Left lobe of liver (tissue), 2 donors: ENCODE data around the gene METAP1. TPM values are rescaled to one million over a fixed set of nuclear protein-coding genes. Genes with fewer than 3 reads are reported as not detected.
"Not testable (repeated sequence)": the region's sequence is repeated elsewhere in the genome, so short reads cannot be mapped to it uniquely, and the experiment has no call there.

Experiments
- ATAC-seq: fragments of 200-7000 bp; cut with Tn5 transposase; one replicate; pipeline ENCODE4 v1.9.1; 2020; ENCODE audit warnings: mild to moderate bottlenecking, moderate library complexity
- DNase-seq: peaks from one replicate; pipeline ENCODE4 v3.0.0-alpha.2; 2020; ENCODE audit warnings: low spot score
- total RNA-seq: library from RNA; stranded (reverse); gene quantifications from one replicate; pipeline ENCODE4 v1.2.1, GENCODE V29; 2021
- donor health status: DM: no; HTN: no; CAD: no; lungs with moderate emphysema.
- donor health status: DM: no; HTN: yes; CAD: no.

METAP1 gene
- total RNA-seq, 1 donor from 2014 or later = 14.6 TPM

DNA sequence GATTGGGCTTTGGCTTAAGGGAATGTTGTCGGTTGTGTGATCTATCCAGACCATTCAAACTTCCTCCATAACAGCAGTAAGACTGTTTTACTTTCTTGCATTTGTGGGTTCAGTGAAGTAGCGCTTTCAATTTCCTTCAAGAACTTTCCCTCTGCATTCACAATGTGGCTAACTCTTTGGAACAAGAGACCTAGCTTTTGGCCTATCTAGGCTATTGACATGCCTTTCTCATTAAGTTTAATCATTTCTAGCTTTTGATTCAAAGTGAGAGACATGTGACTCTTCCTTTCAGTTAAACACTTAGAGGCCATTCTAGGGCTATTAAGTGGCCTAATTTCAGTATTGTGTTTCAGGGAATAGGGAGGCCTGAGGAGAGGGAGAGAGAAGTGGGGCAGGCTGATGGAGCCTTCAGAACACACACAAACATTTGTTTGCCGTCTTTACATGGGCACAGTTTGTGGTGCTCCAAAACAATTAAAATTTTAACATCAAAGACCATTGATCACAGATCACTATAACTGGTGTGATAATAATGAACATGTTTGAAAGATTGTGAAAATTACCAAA is 59.0 kb downstream of the METAP1 start:
- ATAC-seq (no peak), DNase-seq (no peak)

DNA sequence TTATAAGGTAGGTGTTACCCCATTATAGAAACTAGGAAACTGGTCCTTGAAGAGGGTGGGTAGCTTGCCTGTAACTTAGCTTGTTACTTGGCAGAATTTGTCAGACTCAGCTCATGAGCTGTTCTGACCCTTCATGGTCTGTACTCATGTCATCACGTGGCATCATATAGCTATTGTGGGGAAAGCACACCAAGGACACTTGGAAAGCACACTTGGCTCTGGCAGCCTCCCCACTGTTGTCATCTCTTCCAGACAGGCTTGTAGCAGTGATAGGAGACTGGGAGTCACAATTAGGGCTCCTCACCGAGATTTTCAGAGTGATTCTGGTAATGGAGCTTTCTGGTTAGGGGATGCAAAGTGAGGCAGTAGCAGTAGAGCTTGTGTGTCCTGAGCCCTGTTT is 62.7 kb downstream of the METAP1 start:
- no peak for ATAC-seq
- no peak for DNase-seq

DNA sequence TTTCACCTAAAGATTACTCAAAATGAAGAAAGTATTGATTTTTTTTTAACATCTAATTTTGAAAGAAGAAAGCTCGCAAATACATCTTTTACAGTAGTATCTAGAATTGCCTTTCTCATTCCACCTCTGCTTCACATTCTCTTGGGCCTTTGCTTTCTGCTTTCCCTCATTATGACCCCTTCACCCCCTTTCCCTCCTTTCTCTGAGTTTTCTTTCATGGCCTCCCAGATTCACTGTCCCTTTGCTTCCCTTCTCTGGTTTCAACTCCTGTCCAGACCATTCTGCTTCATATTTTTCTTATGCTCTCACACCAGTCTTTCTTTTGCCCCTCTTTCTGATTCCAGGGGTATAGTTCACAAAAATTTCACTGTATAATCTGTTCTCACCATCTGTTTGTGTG is 64.0 kb downstream of the METAP1 start:
- ATAC-seq = no peak
- no peak for DNase-seq

DNA sequence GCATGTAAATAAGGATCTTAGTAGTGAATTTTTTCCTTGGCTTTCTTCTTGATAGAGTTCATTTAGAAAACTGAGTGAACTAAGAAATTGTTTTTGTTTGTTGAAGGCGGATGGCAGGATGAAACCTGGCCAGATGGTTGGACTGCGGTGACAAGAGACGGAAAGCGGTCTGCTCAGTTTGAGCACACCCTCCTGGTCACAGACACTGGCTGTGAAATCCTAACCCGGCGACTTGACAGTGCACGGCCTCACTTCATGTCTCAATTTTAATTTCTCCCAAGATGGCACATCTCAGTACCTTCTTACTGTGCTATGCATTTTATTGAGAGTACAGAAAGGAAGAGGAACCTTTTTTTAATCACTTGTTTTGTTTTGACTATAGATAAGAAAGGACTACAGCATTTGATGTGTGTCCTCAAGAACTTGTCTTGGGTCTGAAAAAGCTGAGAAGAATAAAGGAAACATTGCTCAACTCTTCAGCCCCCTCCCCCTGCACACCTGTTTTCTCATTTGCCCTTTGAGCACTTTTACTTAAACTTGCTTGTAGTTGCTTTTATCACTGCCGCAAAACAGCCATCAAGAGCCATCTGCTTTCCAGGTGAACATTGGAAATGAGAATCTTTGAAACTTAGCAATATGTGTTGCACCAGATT is 65.7 kb downstream of the METAP1 start:
- DNase-seq (no peak), ATAC-seq (no peak)

DNA sequence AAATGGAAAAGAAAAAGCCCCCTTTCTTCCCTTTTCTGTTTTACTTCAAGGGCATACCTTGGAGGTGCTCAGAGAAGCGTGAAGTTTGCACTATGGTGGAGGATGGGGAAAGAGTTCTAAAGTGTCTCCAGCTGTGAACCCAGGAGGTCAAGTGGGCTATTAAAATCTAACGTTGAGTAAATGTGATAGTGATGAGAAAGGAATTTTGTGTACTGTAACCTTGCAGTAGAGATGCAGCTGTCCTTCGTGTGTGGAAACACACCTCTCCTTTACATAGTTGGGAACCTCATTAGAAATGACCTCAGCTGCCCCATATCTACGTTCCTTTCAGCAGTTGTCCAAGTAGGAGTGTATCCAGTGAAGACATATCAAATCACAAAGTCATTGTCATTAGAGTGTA is 66.6 kb downstream of the METAP1 start:
- DNase-seq (no peak), ATAC-seq (no peak)

DNA sequence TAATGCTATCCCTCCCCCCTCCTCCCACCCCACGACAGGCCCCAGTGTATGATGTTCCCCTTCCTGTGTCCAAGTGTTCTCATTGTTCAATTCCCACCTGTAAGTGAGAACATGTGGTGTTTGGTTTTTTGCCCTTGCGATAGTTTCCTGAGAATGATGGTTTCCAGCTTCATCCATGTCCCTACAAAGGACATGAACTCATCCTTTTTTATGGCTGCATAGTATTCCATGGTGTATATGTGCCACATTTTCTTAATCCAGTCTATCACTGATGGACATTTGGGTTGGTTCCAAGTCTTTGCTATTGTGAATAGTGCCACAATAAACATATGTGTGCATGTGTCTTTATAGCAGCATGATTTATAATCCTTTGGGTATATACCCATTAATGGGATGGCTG is 70.0 kb downstream of the METAP1 start:
- not testable (repeated sequence) for DNase-seq, ATAC-seq

DNA sequence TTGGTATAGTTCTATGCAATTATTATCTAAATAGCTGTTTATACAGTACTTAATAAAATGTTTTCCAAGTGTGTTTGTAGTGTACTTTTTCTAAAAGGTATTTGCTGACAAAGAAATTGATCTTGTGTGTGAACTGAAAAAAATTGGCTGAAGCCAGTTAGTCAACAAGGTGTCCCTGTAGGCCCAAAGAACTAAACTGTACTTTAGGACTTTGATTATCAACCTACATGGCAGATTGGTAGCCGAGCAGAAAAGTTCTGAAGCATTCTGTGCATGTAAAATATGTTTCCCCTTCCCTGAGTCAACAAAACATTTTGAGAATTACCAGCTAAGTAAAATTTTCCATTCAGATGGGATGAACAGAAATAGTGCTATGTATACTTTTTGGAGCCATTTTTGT is 72.1 kb downstream of the METAP1 start:
- ATAC-seq (peak; percentile 83), DNase-seq (no peak)

DNA sequence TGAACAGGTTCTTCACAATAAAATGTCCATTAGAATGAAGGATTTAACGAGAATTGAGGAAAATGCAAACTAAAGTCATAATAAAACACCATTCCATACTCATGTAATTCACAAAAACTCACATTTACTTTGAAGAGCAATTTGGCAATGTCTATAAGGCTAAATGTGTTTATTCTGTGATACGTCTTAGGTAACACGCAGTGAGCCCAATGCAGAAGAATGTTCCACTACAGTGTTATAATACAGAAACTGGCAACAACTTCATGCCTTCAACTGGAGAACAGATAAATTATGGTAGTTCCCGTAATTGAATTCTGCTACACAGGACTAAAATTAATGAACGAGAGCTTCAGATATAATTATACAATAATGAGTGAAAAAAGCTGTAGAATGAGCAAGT is 75.6 kb downstream of the METAP1 start:
- DNase-seq = no peak
- ATAC-seq = no peak

DNA sequence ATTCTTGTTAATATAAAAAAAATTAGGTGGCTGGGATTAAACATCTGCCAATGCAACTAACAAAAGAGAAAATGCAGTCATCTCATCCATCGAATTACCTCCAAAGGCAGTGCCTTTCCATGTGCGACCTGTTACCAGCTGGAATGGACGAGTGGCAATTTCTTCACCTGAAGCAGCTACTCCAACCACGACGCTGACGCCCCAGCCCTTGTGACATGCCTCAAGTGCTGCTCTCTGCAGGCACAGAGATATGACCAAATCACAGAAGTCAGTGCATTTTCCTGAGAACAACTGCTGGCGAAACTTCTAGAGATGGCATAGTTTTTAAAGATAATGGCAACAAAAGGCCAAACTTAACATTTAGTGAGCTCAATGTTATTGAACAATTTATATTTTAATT is 79.3 kb downstream of the METAP1 start:
- DNase-seq (no peak), ATAC-seq (peak; percentile 6)

DNA sequence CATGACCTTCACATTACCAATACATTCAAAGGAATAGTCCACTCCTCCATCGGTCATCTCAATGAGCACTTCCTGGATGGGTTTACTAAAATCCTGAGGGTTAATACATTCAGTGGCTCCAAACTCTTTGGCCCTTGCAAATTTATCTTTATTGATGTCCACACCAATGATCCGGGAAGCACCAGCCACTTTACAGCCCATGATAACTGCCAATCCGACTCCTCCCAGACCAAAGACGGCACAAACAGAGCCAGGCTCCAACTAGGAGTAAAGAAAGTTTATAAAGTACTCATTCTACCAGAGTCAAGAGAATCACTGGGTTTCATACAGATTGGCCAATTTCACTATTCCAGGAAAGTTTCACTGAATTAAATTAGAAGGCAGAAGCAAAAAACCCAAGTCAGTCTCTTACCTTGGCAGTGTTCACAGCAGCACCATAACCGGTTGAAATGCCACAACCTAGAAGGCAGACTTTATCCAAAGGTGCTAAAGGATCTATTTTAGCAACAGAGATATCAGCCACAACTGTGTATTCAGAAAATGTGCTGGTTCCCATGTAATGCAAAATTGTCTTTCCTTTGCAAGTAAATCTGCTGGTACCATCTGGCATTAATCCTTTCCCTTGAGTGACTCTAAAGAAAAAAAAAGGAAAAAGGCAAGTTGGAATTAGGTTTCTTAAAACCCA is 80.9 kb downstream of the METAP1 start:
- DNase-seq (no peak), ATAC-seq (no peak)

DNA sequence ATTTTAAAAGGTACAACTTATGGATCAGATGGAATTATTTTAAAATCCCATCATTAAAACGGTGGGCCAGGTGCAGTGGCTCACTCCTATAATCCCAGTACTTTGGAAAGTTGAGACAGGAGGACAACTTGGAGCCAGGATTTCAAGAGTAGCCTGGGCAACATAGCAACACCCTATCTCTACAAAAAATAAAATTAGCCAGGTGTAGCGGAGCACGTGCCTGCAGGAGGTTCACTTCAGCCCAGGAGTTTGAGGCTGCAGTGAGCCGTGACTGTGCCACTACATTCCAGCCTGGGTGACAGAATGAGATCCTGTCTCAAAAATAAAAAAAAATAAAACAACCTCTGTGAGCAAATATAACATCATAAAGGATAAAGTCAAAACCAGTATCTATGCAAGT is 81.7 kb downstream of the METAP1 start:
- no peak for DNase-seq
- no peak for ATAC-seq

DNA sequence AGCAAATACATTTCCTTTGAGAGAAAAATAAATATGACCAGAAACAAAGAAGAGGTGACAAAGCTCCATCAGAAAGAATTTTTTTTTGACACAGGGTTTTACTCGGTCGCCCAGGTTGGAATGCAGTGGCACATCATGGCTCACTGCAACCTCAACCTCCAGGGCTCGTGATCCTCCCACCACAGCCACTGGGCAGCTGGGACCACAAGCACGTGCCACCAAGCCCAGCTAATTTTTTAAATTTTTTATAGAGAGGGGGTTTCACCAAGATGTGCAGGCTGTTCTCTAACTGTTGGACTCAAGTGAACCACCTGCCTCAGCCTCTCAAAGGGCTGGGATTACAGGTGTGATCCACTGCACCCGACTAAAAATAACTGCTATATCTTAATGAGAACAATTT is 82.8 kb downstream of the METAP1 start:
- ATAC-seq = no peak
- no peak for DNase-seq

DNA sequence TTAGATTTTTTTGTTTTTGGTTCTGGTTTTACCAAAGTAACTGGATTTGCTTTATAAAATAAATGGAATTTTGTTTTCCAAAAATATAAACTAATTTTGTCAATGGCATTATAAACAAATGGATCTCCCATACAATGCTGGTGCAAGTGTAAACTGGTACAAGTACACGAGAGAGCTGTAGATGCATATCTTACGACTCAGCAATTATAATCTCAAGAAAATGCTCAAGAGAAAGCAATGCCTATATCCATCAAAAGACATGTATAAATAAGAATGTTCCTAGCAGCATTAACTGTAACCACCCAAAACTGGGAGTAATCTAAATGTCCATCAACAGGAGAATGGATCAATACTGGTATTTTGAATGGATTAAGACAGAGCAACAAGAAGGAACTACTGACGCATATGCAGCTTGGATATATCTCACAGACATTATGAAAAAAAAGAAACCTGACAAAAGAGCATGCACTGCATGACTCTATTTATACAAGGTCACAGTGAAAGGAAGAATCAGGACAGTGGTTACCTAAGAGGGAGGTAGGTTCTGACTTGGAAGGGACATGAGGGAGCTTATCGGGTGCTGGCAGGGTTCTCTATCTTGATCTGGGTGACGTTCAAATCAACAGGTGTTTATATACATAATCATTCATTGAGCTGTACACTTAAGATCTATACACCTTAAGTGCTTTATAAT is 83.6 kb downstream of the METAP1 start:
- ATAC-seq = peak; percentile 87
- no peak for DNase-seq

DNA sequence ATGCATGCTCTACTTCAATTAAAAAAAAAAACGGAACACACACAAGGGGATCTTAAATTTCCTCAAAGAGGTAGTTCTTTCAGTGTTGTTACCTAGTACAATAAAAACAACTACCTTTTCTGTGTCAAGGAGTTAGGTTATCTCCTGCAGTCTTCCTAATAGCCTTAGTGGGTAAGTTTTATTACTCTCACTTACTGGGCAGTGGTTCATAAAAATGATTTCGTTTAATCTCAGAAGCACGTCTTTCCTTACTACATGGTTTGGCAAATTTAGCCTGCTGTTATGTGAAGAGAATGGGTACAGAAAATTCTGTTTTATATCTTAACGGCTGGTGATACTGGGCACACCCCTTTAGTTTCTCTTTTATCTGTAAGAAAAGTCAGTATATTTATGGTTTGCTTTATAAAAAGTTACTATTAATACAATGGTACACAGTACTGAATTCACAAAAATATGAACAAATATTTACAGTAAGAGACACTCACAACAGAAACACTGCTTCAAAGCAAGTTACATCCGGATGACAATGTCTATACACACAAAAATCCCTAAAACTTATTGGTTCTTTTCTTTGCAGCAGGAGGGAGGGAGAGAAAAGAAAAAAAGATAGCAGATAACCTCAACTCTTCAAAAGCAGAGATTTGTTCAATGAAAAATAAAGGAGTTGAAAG is 84.2 kb downstream of the METAP1 start:
- no peak for ATAC-seq
- no peak for DNase-seq

DNA sequence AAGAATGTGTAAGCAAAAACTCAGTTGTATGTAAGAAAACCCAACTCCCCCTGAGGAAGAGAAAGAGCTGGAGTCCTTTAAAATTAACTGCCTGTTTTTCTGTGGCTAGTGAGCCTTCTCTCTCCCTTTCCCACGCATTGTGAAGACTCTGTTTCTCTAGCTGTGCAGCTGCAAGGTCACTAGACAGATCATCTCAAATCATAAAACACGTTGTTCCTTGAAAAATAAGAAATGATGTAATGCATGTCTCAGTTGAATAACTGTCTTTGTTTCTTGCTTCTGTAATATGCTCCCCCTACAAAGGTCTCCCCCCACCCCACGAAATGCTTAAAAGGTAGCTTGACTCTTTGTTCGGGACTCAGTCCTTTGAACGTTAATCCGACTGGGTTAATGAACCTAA is 85.3 kb downstream of the METAP1 start:
- not testable (repeated sequence) for ATAC-seq, DNase-seq

DNA sequence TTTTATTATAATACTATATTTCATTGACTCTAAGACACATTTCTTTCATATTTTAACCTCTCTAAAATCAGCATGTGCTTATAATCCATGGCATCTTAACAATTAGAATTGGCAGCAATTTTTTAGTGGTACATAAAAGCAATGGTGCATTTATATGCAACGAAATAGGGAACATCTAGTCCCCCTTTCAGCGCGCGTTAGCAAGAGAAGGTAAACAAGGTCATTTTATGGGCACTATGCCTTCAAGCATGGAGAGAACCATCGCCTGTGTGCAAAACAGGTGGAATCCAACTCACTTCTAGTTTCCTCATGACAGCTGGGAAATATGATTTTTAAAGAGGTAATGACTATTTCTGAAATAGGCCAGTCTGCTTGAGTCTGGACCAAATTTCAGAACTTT is 86.7 kb downstream of the METAP1 start:
- no peak for ATAC-seq
- DNase-seq = no peak

DNA sequence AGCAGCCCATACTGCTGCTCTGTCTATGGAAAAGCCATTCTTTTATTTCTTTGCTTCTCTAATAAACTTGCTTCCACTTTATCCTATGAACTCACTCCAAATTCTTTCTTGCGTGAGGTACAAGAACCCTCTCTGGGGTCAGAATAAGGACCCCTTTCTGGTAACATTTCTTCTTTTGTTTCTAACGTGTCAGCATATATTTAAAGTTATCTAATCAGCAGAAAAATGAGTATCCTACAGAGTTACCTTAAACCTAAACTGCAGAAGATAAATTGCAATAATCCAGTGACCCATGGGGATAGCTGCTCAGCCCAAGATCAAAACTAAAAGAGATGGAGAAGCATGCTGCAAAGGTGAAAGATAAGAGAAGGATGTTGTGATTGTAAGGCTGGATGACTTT is 89.1 kb downstream of the METAP1 start:
- DNase-seq (no peak), ATAC-seq (no peak)

DNA sequence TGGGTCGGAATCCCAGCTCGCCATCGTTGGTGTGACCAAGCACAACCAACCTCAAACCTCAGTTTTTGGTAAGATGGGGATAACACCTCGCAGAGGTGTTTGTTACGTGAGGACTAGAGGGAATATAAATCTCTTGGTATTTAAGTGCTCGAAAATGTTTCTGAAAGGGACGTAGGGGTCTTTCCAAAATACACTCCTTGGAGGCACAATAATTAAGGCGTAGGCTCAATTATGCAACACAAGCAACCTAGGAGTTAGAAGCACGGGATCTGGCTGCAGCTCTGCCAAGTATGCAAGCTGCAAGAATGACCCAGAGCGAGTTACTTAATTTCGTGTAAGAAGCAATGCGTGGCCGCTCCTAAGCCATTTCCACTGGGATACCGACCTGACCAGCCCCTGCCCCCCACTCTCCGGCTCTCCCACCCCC is 92.5 kb downstream of the METAP1 start:
- peak; percentile 74 for DNase-seq

DNA sequence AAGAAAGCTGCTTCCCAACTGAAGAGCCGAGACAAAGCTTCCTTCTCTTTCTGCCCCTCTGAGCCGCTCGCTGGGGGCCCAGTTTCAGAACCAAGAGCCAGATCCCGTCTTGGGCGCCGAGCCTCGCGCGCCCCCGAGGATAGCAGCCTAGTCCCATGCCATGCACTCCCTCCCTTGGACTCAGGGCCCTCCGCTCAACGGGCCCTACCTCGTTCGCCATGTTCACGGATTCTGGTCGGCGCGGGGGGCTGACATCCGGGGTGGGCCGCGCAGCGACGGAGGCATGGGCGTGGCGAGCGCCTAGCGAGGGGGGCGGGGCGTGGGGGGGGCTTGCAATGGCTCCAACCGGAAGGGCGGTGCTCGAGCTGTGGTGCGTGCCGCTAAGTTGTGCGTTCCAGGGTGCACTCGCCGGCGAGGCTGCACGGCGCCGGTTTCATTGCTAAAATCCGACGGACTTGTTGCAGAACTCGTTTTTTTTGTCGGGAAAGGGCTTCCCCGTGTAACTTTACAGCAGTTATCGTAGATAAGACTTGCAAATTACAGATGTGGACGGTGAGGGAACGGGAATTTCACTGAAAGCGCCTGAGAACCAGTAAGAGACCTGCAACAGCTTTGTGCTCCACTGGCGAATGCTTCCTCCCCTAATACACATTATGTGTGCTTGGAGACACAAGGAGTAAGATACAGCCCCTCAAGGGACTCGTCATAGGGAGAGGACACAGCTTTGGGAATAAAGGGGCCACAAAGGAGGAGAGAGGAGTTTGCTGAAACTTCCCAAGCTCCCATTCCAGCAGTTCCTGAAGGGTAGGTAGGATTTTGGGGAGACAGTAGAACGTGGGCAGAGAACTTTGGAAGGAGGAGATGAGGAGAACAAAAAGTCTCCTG is 93.2 kb downstream of the METAP1 start, which contains the start of gene ADH5:
TSS of gene ADH5 (minus strand) at position 308 of the 885 bp plus-strand sequence. CDS start at position 220, 88 bp downstream.
- DNase-seq (peak; percentile 85), ATAC-seq (peak; percentile 91)

More for the DNA sequence above, 92.5 kb downstream of the METAP1 start:
- peak; percentile 58 for ATAC-seq
